Measurements from ENCODE around the gene ACAN.

Gene ACAN

GRCh38 chr15:88876573-88876972 lies 73.3 kb downstream of the ACAN start:
- no peak for DNase-seq

GRCh38 chr15:88877415-88877814 lies 74.2 kb downstream of the ACAN start:
- no peak for DNase-seq

- no peak for DNase-seq
These were observed 74.7 kb downstream of the ACAN start for GRCh38 chr15:88877906-88878305.

GRCh38 chr15:88878720-88879184 lies 75.5 kb downstream of the ACAN start:
- peak in 7 of 58 donors; percentile 3 to 17 (median 12) for DNase-seq

- DNase-seq: no peak
These were observed 77.9 kb downstream of the ACAN start for GRCh38 chr15:88880944-88881740.

- DNase-seq: no peak
These were observed 78.5 kb downstream of the ACAN start for GRCh38 chr15:88881775-88882174.

- no peak for DNase-seq
These were observed 79.5 kb downstream of the ACAN start for GRCh38 chr15:88882785-88883184.

- no peak for DNase-seq
These were observed 83.9 kb downstream of the ACAN start for GRCh38 chr15:88887068-88887580.

GRCh38 chr15:88888719-88889118 lies 85.5 kb downstream of the ACAN start:
- DNase-seq: no peak

- no peak for DNase-seq
These were observed 87.3 kb downstream of the ACAN start for GRCh38 chr15:88890495-88890894.

- no peak for DNase-seq
These were observed 88.5 kb downstream of the ACAN start for GRCh38 chr15:88891540-88892254.

GRCh38 chr15:88894348-88894818 lies 91.1 kb downstream of the ACAN start:
- peak in 7 of 58 donors; percentile 3 to 28 (median 10) for DNase-seq

GRCh38 chr15:88894819-88895767 lies 91.9 kb downstream of the ACAN start, which contains the start of gene HAPLN3:
HAPLN3 (minus strand) TSS chr15:88895544; CDS start chr15:88887298, 8,246 bp downstream.
- no peak for DNase-seq

GRCh38 chr15:88896333-88897033 lies 93.2 kb downstream of the ACAN start:
- no peak for DNase-seq

GRCh38 chr15:88897142-88897455 lies 93.9 kb downstream of the ACAN start:
- peak in 1 of 58 donors; percentile 56 for DNase-seq

GRCh38 chr15:88897456-88898194 lies 94.4 kb downstream of the ACAN start:
- DNase-seq: peak in 51 of 58 donors; percentile 15 to 81 (median 44)

GRCh38 chr15:88898736-88899135 lies 95.5 kb downstream of the ACAN start:
- DNase-seq: no peak

- no peak for DNase-seq
These were observed 96.0 kb downstream of the ACAN start for GRCh38 chr15:88899251-88899650.

GRCh38 chr15:88900309-88900981 lies 97.2 kb downstream of the ACAN start:
- DNase-seq: no peak
